ENCODE measurements around the gene OR2T1.
"Not testable (repeated sequence)": the region's sequence is repeated elsewhere in the genome, so short reads cannot be mapped to it uniquely, and the experiment has no call there.

OR2T1 gene

GRCh38 chr1:248436303-248436702 lies 33.5 kb downstream of the OR2T1 start:
- DNase-seq: not testable (repeated sequence)

GRCh38 chr1:248438668-248439067 lies 35.8 kb downstream of the OR2T1 start:
- DNase-seq: not testable (repeated sequence)

GRCh38 chr1:248439283-248439682 lies 36.4 kb downstream of the OR2T1 start:
- not testable (repeated sequence) for DNase-seq

- not testable (repeated sequence) for DNase-seq
Observed at GRCh38 chr1:248442500-248443277, 39.8 kb downstream of the OR2T1 start.

GRCh38 chr1:248444603-248445002 lies 41.8 kb downstream of the OR2T1 start:
- DNase-seq: not testable (repeated sequence)

- not testable (repeated sequence) for DNase-seq
Observed at GRCh38 chr1:248445399-248445798, 42.6 kb downstream of the OR2T1 start, which contains the start of gene OR2T2. Gene OR2T2 (plus strand): TSS chr1:248445637. CDS start chr1:248452798, 7,161 bp downstream.

- not testable (repeated sequence) for DNase-seq
Observed at GRCh38 chr1:248448409-248449074, 45.7 kb downstream of the OR2T1 start.

- DNase-seq: not testable (repeated sequence)
Observed at GRCh38 chr1:248449821-248450465, 47.1 kb downstream of the OR2T1 start.

GRCh38 chr1:248450466-248451145 lies 47.8 kb downstream of the OR2T1 start:
- not testable (repeated sequence) for DNase-seq

GRCh38 chr1:248453619-248454018 lies 50.8 kb downstream of the OR2T1 start:
- DNase-seq: not testable (repeated sequence)

- not testable (repeated sequence) for DNase-seq
Observed at GRCh38 chr1:248455045-248455444, 52.2 kb downstream of the OR2T1 start.

GRCh38 chr1:248456635-248457034 lies 53.8 kb downstream of the OR2T1 start:
- not testable (repeated sequence) for DNase-seq
